A673 (cell line): Measurements from ENCODE around the gene RAP1GAP.

ENCODE experiments used
- EZH2 ChIP-seq: fragments of 200-600 bp; sonication (generic); IDR thresholded peaks from 2 replicates; pipeline ENCODE4 v1.6.1; 2017; ENCODE audit warnings: borderline replicate concordance, low read depth, mild to moderate bottlenecking, mixed read lengths, antibody characterized with exemption, low read length; ENCODE audit not compliant: poor library complexity, severe bottlenecking
- TF ChIP-seq, protein P1 (sequence below): fragments of 300-800, 200-600 bp; sonication (generic); conservative IDR thresholded peaks from 2 replicates; pipeline ENCODE4 v1.5.1; 2017; ENCODE audit warnings: low read depth, mild to moderate bottlenecking, antibody characterized with exemption, low read length, moderate library complexity, mixed read lengths

DNA sequence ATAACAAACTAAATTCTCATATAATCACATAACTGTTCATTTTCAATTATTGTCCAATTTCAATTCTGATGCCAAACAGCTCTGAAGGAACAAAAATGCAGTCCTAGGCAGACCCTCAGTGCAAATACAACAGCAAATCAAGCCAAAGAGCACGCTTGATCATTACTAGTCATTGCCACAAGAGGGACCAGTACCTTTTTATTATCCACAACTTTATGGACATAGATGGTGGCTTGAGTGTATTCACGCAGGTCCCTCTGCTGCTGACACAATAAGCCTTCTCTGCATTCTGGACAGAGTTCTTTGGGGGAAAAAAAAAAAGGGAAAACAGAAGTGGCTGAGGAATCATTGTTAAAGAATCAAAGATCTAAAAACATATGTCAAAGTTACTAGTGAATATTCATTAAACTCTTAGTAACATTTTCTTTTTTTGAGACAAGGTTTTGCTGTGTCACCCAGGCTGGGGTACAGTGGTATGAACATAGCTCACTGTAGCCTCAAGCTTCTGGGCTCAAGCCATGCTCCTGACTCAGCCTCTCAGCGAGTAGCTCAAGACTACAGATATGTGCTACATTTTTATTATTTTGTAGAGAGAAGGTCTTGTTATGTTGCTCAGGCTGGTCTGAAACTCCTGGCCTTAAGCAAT is 34.3 kb upstream of the RAP1GAP start:
- TF ChIP-seq, protein P1, sequence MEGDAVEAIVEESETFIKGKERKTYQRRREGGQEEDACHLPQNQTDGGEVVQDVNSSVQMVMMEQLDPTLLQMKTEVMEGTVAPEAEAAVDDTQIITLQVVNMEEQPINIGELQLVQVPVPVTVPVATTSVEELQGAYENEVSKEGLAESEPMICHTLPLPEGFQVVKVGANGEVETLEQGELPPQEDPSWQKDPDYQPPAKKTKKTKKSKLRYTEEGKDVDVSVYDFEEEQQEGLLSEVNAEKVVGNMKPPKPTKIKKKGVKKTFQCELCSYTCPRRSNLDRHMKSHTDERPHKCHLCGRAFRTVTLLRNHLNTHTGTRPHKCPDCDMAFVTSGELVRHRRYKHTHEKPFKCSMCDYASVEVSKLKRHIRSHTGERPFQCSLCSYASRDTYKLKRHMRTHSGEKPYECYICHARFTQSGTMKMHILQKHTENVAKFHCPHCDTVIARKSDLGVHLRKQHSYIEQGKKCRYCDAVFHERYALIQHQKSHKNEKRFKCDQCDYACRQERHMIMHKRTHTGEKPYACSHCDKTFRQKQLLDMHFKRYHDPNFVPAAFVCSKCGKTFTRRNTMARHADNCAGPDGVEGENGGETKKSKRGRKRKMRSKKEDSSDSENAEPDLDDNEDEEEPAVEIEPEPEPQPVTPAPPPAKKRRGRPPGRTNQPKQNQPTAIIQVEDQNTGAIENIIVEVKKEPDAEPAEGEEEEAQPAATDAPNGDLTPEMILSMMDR, result peak; percentile 59
- no peak for TF ChIP-seq EZH2
